ENCODE measurements around the gene ADIRF.

The ADIRF gene

GRCh38 chr10:86958116-86958900 lies 10.0 kb upstream of the ADIRF start, which contains the start of gene SNCG:
SNCG (plus strand) TSS chr10:86958599; CDS start chr10:86958698, 99 bp downstream.
- H3K4me3 ChIP-seq (replicated peaks; ENCODE audit: low read depth, low read length) = peak within 1 kb of the TSS; percentile 29
- DNase-seq (ENCODE audit: low read depth) = peak; percentile 52
- TF ChIP-seq CTCF (IDR thresholded peaks at IDR 0.05; ENCODE audit: low read length, missing control alignments) = no peak

- DNase-seq (ENCODE audit: low read depth) = peak; percentile 83
- no peak for TF ChIP-seq CTCF (IDR thresholded peaks at IDR 0.05; ENCODE audit: low read length, missing control alignments)
- peak overlapping the region; percentile 1 for H3K4me3 ChIP-seq (replicated peaks; ENCODE audit: low read depth, low read length)
Observed at GRCh38 chr10:86958901-86959736, 9.2 kb upstream of the ADIRF start.

DNA sequence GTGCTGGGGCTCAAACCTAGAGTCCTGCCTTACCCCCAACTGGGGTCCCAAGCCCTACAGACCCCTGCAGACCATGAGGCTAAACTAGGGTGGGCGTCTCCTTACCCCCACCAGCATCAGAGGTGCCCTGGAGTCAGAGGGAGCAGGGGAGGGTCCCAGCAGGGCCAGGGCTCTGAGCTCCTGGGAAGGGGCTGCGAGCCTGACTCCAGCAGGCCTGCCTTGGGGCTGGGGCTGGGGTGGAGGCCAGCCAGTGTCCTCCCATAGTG lies 8.6 kb upstream of the ADIRF start:
- DNase-seq (ENCODE audit: low read depth) = no peak
- no peak for TF ChIP-seq CTCF (IDR thresholded peaks at IDR 0.05; ENCODE audit: low read length, missing control alignments)

DNA sequence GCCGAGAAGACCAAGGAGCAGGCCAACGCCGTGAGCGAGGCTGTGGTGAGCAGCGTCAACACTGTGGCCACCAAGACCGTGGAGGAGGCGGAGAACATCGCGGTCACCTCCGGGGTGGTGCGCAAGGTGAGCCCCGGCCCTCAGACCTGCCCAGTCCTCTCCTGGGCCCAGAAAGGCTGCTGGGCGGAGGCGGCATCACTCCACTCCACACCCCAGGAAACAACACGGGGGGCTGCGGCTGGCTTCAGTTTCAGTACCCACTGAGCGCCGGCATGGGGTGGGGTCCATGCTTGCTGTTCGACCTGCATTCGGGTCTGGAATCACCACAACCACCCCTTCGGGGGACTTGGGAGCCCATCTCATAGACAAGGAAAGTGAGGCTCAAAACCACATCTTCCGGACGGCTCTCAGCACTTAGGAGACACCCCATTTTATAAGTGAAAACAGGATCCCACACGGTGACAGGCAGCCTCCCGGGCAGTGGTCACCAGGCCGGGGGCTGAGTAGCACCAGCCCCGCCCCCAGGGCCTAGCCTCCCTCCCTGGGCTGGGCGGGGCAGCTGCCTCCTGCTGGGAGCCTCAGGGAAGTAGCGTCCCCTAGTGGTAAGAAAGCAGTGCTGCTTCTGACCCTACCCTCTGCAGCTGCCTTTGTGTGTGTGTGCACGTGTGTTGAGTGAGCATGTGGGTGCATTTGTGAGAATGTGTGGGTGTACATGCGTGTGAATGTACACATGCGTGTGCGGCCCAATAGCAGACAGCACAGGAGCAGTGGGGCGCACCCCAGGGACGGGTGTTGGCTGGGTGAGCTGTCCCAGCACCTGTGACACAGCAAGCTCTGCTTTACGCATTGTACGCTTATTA lies 8.0 kb upstream of the ADIRF start:
- no peak overlapping the region for H3K4me3 ChIP-seq (replicated peaks; ENCODE audit: low read depth, low read length)
- peak; percentile 97 for TF ChIP-seq CTCF (IDR thresholded peaks at IDR 0.05; ENCODE audit: low read length, missing control alignments)
- DNase-seq (ENCODE audit: low read depth) = peak; percentile 80

More for the DNA sequence above, 8.6 kb upstream of the ADIRF start:
- H3K4me3 ChIP-seq (replicated peaks; ENCODE audit: low read depth, low read length) = no peak overlapping the region

- DNase-seq (ENCODE audit: low read depth) = no peak
- TF ChIP-seq CTCF (IDR thresholded peaks at IDR 0.05; ENCODE audit: low read length, missing control alignments) = no peak
Observed at GRCh38 chr10:86960863-86961434, 7.3 kb upstream of the ADIRF start.

DNA sequence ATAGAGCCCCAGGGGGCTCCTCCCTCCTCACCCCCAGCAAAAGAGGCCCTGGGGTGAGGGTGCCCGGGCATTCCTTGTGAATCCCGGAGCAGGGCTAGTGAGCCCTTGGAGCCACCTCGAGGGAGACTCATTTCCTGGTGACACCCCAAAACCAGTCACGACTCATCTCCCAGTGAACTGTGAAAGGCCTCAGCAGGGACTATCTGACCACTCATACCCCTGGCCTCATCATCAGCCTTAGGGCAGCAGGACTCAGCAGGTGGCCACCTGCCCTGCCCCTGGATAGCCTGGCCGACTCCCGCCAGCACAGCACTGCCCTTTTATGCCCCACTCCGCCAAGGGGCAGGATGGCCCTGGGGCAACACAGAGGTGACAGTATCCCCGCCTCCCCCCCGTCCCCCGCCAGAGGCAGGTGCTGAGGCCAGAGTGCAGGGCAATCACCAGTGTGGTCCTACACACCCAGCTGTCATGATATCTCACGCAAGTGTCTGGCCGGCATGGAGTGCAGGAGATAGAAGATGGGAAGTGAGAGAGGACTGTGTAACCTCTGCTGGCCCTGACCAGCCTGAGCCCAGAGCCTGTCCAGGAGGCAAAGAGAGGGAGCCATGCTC lies 6.7 kb upstream of the ADIRF start:
- no peak overlapping the region for H3K4me3 ChIP-seq (replicated peaks; ENCODE audit: low read depth, low read length)
- no peak for TF ChIP-seq CTCF (IDR thresholded peaks at IDR 0.05; ENCODE audit: low read length, missing control alignments)
- DNase-seq (ENCODE audit: low read depth) = no peak

More at GRCh38 chr10:86960863-86961434, 7.3 kb upstream of the ADIRF start:
- no peak overlapping the region for H3K4me3 ChIP-seq (replicated peaks; ENCODE audit: low read depth, low read length)

Measured in fibroblast of pulmonary artery (primary cell).